Measurements from ENCODE around the gene ADGB.
A peak's percentile ranks its signal among the peaks of the same experiment; 100 is the strongest.
"Not testable (repeated sequence)": the region's sequence is repeated elsewhere in the genome, so short reads cannot be mapped to it uniquely, and the experiment has no call there.

Gene ADGB

GRCh38 chr6:146827216-146827928 is 228.6 kb downstream of the ADGB start:
- DNase-seq: no peak

GRCh38 chr6:146829792-146830565 is 231.2 kb downstream of the ADGB start:
- no peak for DNase-seq

GRCh38 chr6:146833157-146833556 is 234.4 kb downstream of the ADGB start:
- no peak for DNase-seq

GRCh38 chr6:146840216-146840615 is 241.4 kb downstream of the ADGB start:
- DNase-seq: no peak

- no peak for DNase-seq
Measured at GRCh38 chr6:146840641-146841040, 241.9 kb downstream of the ADGB start.

GRCh38 chr6:146847426-146847825 is 248.7 kb downstream of the ADGB start:
- DNase-seq: no peak

- DNase-seq: no peak
Measured at GRCh38 chr6:146850238-146850896, 251.6 kb downstream of the ADGB start.

- DNase-seq: no peak
Measured at GRCh38 chr6:146850981-146851380, 252.2 kb downstream of the ADGB start.

GRCh38 chr6:146851837-146852236 is 253.1 kb downstream of the ADGB start:
- DNase-seq: no peak

GRCh38 chr6:146854521-146855255 is 255.9 kb downstream of the ADGB start:
- DNase-seq: not testable (repeated sequence)

GRCh38 chr6:146855889-146856288 is 257.1 kb downstream of the ADGB start:
- no peak for DNase-seq

GRCh38 chr6:146856296-146856695 is 257.5 kb downstream of the ADGB start:
- DNase-seq: no peak

GRCh38 chr6:146857180-146857979 is 258.6 kb downstream of the ADGB start:
- DNase-seq: peak; percentile 62

- DNase-seq: peak; percentile 65
Measured at GRCh38 chr6:146857980-146858347, 259.2 kb downstream of the ADGB start.

- no peak for DNase-seq
Measured at GRCh38 chr6:146859206-146859605, 260.4 kb downstream of the ADGB start.

- no peak for DNase-seq
Measured at GRCh38 chr6:146859795-146860495, 261.2 kb downstream of the ADGB start.

GRCh38 chr6:146860583-146860982 is 261.8 kb downstream of the ADGB start:
- no peak for DNase-seq

GRCh38 chr6:146861029-146861563 is 262.3 kb downstream of the ADGB start:
- DNase-seq: no peak

- DNase-seq: no peak
Measured at GRCh38 chr6:146861716-146862115, 262.9 kb downstream of the ADGB start.

GRCh38 chr6:146862508-146862919 is 263.7 kb downstream of the ADGB start:
- no peak for DNase-seq

- DNase-seq: no peak
Measured at GRCh38 chr6:146864300-146864699, 265.5 kb downstream of the ADGB start.

Data from DMS153 (cell line).